HepG2 (cell line): ENCODE measurements around the gene SIAH1. TPM values are rescaled to one million over a fixed set of nuclear protein-coding genes. Genes with fewer than 3 reads are reported as not detected.

ENCODE experiments used
- CREB1 ChIP-seq, 2 experiments: fragments of 450-650 bp in 1 of 2; IDR thresholded peaks; 2 replicates each; pipeline ENCODE4 v1.6.1; 2016 to 2017; ENCODE audit warnings: control low read depth in 1 of 2, mild to moderate bottlenecking in 1 of 2, missing compliant biosample characterization in 1 of 2, missing genetic modification characterization in 1 of 2
- DPF2 ChIP-seq: sonication (generic); formaldehyde crosslinking; IDR thresholded peaks from 2 replicates; pipeline ENCODE4 v1.4.0; 2020; ENCODE audit warnings: mild to moderate bottlenecking, low read depth, missing genetic modification reagents, borderline replicate concordance
- HMGXB3 ChIP-seq: sonication (generic); formaldehyde crosslinking; IDR thresholded peaks from 2 replicates; pipeline ENCODE4 v1.4.0; 2020; ENCODE audit warnings: missing genetic modification reagents, borderline replicate concordance
- IKZF4 ChIP-seq: sonication (generic); formaldehyde crosslinking; IDR thresholded peaks from 2 replicates; pipeline ENCODE4 v1.5.1; 2020; ENCODE audit warnings: borderline replicate concordance, mild to moderate bottlenecking, low read depth, missing genetic modification reagents; ENCODE audit errors: not compliant biosample characterization
- MIER2 ChIP-seq: IDR thresholded peaks from 2 replicates; pipeline ENCODE4 v1.6.1; 2016; ENCODE audit warnings: missing biosample characterization, missing genetic modification reagents
- PATZ1 ChIP-seq: sonication (generic); formaldehyde crosslinking; IDR thresholded peaks from 2 replicates; pipeline ENCODE4 v1.4.0; 2020; ENCODE audit warnings: missing genetic modification reagents
- PBX2 ChIP-seq: IDR thresholded peaks from 2 replicates; pipeline ENCODE4 v1.6.1; 2016; ENCODE audit warnings: control low read depth
- PBX3 ChIP-seq: sonication (generic); formaldehyde crosslinking; IDR thresholded peaks from 2 replicates; pipeline ENCODE4 v1.8.1; 2023; ENCODE audit warnings: missing genetic modification reagents, inconsistent platforms, borderline replicate concordance
- ZBTB21 ChIP-seq: sonication (generic); formaldehyde crosslinking; IDR thresholded peaks from 2 replicates; pipeline ENCODE4 v1.4.0; 2020; ENCODE audit warnings: missing genetic modification reagents
- ZNF17 ChIP-seq: sonication (generic); formaldehyde crosslinking; IDR thresholded peaks from 2 replicates; pipeline ENCODE4 v1.5.0; 2020; ENCODE audit warnings: mild to moderate bottlenecking, missing genetic modification reagents
- ZNF34 ChIP-seq: sonication (generic); formaldehyde crosslinking; IDR thresholded peaks from 2 replicates; pipeline ENCODE4 v1.4.0; 2020; ENCODE audit warnings: mild to moderate bottlenecking, missing genetic modification reagents, borderline replicate concordance
- ZNF564 ChIP-seq: sonication (generic); formaldehyde crosslinking; IDR thresholded peaks from 2 replicates; pipeline ENCODE4 v1.8.1; 2023; ENCODE audit warnings: mild to moderate bottlenecking, missing genetic modification reagents
- ZNF614 ChIP-seq: IDR thresholded peaks from 2 replicates; pipeline ENCODE4 v1.6.1; 2018; ENCODE audit warnings: missing biosample characterization, missing genetic modification reagents, inconsistent platforms, borderline replicate concordance
- ZNF652 ChIP-seq: IDR thresholded peaks from 2 replicates; pipeline ENCODE4 v1.6.1; 2016; ENCODE audit warnings: low read depth, borderline replicate concordance
- ZNF710 ChIP-seq: sonication (generic); formaldehyde crosslinking; IDR thresholded peaks from 2 replicates; pipeline ENCODE4 v1.5.0; 2020; ENCODE audit warnings: mild to moderate bottlenecking, missing genetic modification reagents, borderline replicate concordance
- ZNF781 ChIP-seq: sonication (generic); formaldehyde crosslinking; IDR thresholded peaks from 2 replicates; pipeline ENCODE4 v1.5.1; 2020; ENCODE audit warnings: borderline replicate concordance, mild to moderate bottlenecking, missing genetic modification reagents; ENCODE audit errors: not compliant biosample characterization
- polyA plus RNA-seq, 8 experiments: library from polyadenylated mRNA; depleted of rRNA in 3 of 8; stranded (reverse) in 7 of 8; unstranded in 1 of 8; fragments of >200 nt; fragmentation: Illumina TruSeq in 4 of 8; extraction: Trizol in 4 of 8; gene quantifications; 2 replicates each; pipeline versions ENCODE4 v1.2.1 to v1.2.3, GENCODE V29; 2011 to 2016; ENCODE audit warnings: low read depth in 4 of 8, missing spikeins in 1 of 8, mixed read lengths in 1 of 8; ENCODE audit not compliant: insufficient read depth in 1 of 8
- total RNA-seq, 5 experiments: library from RNA; depleted of rRNA; stranded (reverse); fragments of >200 nt; fragmentation: Illumina TruSeq; extraction: Trizol; gene quantifications; 2 replicates each; pipeline ENCODE4 v1.2.3, GENCODE V29; 2016; ENCODE audit warnings: low read depth in 1 of 5

Gene SIAH1
- total and polyA plus RNA-seq, 2 of the 13 experiments (the other 11 are each of a cell fraction or from before 2014, with no cell fraction given), result 16.0 to 28.6 TPM

- TF ChIP-seq ZNF710 (peak; percentile 81; the same call in 1 of the 2 replicates), MIER2 (CRISPR knock-in tag) (peak; percentile 85), ZNF17 (CRISPR knock-in tag) (no peak), ZNF564 (CRISPR knock-in tag) (0 out of 2 replicates have a peak, but pooled peaks have one; percentile 22), CREB1 (IDR thresholded peaks at IDR 0.05) (peak; percentile 46), CREB1 (CRISPR knock-in tag; IDR thresholded peaks at IDR 0.05) (no peak), ZNF614 (peak; percentile 78; the same call in 1 of the 2 replicates), ZNF34 (CRISPR knock-in tag) (peak; percentile 55; the same call in 1 of the 2 replicates), ZNF781 (CRISPR knock-in tag) (peak; percentile 32), ZNF652 (CRISPR knock-in tag) (no peak), PBX3 (CRISPR knock-in tag) (no peak), IKZF4 (CRISPR knock-in tag) (no peak), DPF2 (peak; percentile 82; the same call in 1 of the 2 replicates), HMGXB3 (CRISPR knock-in tag) (0 out of 2 replicates have a peak, but pooled peaks have one; percentile 37), ZBTB21 (peak; percentile 71; the same call in 1 of the 2 replicates), PATZ1 (CRISPR knock-in tag) (peak; percentile 59; the same call in 1 of the 2 replicates), PBX2 (CRISPR knock-in tag) (0 out of 2 replicates have a peak, but pooled peaks have one; percentile 20)
These were observed 24.8 kb upstream of the SIAH1 start (continued) for GRCh38 chr16:48409839-48410632.
